HG02938 (cell line): ENCODE results near the gene MFN2.

Source experiments
- ATAC-seq: cut with Tn5 transposase; IDR thresholded peaks from one replicate; pipeline ENCODE4 v1.9.1; 2021; ENCODE audit warnings: mild to moderate bottlenecking, moderate library complexity; ENCODE audit not compliant: unreplicated experiment

Gene MFN2

GRCh38 chr1:11957897-11958296 lies 22.3 kb upstream of the MFN2 start:
- no peak for ATAC-seq

GRCh38 chr1:11960276-11960675 lies 20.0 kb upstream of the MFN2 start:
- no peak for ATAC-seq

DNA sequence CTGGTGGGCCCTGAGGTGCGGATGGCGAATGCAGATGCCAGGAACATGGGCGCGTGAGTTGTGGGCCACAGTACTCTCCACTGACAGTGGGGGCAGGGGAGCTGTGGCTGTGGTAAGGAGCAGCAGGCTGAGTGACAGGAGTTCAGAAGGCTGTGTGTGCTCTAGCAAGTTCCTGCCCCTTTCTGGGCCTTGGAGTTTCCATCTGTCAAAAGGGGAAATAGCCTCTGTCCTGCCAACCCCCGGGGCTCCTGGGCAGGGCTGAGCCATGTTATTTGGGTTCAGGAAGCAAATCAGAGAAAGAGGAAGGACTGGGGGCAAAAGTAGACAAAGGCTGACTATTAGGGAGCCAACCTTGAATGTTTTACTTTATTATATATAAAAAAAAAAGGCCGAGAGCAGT lies 19.5 kb upstream of the MFN2 start:
- ATAC-seq, result no peak

- no peak for ATAC-seq
Observed at GRCh38 chr1:11961230-11961629, 19.0 kb upstream of the MFN2 start.

DNA sequence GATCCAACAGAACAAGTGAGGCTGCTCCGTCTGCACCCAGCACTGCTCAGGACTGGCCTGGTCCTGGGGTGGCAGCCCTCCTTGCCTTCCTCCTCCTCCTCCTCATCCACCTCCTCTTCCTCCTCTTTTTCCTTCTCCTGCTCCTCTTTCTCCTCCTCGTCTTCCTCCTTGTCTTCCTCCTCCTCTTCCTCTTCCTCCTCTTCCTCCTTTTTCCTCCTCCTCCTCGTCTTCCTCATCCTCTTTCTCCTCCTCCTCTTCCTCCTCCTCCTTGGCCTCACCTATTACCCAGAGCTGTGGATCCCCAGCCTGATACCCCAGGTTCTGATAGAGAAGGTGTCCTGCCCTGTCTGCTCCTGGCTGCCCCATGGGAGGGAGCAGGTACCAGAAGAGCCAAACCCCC lies 16.6 kb upstream of the MFN2 start:
- ATAC-seq, result no peak

DNA sequence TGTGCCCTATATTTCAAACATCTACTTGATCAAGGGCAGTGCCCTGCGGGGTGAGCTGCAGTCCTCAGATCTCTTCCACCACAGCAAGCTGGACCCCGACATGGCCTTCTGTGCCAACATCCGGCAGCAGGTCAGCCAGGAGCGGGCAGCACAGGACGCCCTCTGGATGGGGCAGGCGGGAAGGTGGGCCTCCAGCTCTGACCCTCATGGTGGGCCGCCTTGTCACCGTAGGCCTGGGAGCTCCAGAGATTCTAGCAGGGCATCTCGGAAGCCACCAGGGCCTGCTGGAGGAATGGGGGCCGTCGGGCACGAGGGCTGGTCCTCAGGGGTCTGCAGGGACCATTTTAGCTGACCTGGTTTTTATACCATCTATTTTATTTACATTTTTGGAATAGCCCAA lies 15.6 kb upstream of the MFN2 start:
- ATAC-seq, result no peak

- ATAC-seq, result no peak
Observed at GRCh38 chr1:11967028-11967547, 13.2 kb upstream of the MFN2 start.

DNA sequence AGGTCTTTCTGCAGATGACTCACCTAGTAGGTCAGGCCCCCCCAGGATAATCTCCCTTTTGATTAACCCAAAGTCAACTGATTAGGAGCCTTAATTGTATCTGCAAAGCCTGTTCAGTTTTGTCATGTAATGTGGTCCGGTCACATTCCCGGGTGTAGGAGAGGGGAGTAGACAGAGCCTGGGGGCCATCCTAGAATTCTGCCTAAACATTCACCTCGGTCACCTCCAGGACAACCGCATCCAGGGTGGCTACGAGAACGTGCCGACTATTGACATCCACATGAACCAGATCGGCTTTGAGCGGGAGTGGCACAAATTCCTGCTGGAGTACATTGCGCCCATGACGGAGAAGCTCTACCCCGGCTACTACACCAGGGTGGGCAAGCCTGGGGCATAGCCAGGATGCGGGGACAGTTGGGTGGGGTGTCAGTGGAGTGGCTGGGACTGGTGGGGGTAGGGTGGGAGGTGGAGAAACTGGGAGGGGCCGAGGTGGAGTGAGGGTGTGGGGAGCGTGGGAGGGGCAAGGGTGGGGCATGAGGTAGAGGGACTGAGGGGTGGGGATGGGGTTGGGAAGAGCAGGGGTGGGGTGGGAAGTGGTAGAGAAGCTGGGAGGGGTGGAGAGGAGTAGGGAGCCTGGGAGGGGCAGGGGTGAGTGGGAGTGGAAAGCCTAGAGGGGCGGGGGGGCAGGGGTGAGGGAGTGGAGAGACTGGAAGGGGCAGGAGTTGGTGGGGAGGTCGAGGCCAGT lies 9.6 kb upstream of the MFN2 start:
- ATAC-seq, result no peak

- no peak for ATAC-seq
Observed at GRCh38 chr1:11977625-11978024, 2.6 kb upstream of the MFN2 start.

DNA sequence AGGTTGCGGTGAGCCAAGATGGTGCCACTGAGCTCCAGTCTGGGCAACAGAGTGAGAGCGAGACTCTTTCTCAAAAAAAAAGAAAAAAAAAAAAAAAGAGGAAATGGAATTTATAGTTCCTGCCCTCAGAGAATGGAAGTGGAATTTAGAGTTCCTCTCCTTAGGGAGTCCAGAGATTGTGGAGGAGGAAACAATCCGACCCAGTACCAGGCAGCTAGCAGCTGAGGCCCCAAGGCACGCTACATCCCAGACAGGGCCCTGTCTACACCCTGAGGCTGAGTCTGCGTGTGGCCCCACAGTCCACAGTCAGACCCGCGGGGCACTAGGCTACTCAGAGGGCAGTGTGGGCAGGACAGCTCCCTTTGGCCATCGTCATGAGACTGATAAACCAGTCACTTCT lies 1.9 kb upstream of the MFN2 start:
- no peak for ATAC-seq

- ATAC-seq, result no peak
Observed at GRCh38 chr1:11979028-11979850, 1.0 kb upstream of the MFN2 start.

GRCh38 chr1:11980676-11980972 lies 380 bp downstream of the MFN2 start:
- no peak for ATAC-seq

GRCh38 chr1:11981378-11982009 lies 1.2 kb downstream of the MFN2 start:
- ATAC-seq, result no peak

- ATAC-seq, result no peak
Observed at GRCh38 chr1:11982010-11982392, 1.8 kb downstream of the MFN2 start.

DNA sequence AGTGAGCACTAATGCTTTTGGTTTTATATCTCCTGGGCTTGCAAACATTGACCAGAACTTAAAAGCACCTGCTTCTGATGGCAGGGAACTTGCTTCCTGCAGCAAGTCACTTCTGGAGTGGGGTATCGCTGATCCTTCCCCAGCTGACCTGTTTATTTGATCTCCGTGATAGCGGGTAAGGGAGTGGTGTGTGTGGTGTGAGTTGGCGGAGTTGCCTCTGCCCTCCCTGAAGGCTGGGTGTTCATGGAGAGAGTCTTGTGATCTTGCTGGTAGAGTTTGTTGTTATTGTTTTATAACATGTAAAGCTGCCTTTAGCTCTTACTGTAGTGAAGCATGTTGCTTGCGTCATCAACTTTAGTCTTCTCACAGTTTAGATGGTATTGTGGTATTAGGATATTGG lies 3.9 kb downstream of the MFN2 start:
- ATAC-seq, result no peak

DNA sequence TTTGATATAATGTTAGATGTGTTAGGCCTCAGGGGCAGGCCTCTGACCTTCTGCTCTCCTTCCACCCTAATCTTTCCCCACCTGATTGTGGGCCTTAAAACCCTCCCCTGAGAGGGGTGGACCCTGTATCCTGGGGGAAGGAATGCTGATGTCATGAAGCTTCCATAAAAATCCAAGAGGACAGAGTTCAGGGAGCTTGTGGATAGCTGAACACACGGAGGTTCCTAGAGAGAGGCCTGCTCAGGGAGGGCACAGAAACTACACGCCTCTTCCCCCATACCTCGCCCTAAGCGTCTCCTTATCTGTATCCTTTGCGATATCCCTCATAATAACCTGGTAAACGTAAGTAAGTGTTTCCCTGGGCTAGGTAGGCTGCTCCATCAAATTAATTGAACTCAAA lies 4.3 kb downstream of the MFN2 start:
- ATAC-seq, result no peak

- no peak for ATAC-seq
Observed at GRCh38 chr1:11985171-11985570, 4.9 kb downstream of the MFN2 start.

GRCh38 chr1:11985851-11986250 lies 5.6 kb downstream of the MFN2 start:
- no peak for ATAC-seq

DNA sequence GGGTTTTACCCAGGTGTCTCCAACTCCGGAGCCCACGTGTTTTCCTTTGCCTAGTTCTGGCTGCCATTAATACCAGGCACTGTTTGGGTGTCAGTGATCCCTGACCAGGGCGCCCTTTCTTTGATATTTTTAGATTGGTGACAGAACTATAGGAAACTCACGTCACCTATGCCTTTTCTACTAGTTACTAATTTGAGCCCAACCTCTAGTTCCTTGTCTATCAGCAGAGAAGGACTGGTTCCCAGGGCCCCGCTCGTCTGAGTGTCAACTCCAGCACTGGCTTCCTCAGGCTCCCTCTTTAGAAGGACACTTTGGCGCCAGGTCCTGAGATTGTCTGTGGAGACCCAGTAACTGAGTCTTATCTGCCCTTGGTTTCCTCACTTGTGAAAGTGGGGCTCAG lies 9.4 kb downstream of the MFN2 start:
- ATAC-seq, result no peak

DNA sequence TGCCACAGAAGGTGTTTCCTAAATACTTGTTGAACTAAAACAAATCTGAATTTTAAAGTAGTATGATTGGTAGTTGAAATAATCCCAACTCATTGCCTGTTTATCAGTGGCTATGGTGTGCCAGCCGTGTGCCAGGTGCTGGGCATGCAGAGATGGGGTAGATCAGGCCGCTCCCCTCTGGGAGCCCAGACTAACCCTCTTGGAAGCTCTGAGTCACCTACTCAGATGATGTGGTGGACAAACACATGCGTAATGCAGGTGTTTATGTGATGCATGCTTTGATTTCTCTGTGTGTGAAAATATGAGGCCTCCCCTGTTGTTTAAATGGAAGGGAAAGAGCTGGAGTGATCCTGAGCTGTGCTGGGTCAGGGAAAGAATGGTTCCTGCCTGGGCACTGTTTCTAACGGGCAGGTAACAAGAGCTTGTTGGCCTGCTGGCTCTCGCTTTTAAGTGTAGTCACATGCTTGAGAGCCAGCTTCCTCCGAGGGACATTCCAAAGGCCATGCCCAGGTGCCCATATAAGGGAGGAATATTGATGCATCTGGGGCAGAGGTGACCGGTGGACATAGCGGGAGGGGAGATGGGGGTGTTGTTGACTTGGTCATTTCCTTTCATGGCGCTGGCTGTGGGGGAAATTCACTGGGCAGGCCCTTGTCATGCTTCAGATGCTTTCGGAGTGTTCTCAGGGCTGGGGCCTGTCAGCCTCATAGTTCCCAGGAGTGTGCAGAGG lies 10.2 kb downstream of the MFN2 start:
- ATAC-seq, result no peak

DNA sequence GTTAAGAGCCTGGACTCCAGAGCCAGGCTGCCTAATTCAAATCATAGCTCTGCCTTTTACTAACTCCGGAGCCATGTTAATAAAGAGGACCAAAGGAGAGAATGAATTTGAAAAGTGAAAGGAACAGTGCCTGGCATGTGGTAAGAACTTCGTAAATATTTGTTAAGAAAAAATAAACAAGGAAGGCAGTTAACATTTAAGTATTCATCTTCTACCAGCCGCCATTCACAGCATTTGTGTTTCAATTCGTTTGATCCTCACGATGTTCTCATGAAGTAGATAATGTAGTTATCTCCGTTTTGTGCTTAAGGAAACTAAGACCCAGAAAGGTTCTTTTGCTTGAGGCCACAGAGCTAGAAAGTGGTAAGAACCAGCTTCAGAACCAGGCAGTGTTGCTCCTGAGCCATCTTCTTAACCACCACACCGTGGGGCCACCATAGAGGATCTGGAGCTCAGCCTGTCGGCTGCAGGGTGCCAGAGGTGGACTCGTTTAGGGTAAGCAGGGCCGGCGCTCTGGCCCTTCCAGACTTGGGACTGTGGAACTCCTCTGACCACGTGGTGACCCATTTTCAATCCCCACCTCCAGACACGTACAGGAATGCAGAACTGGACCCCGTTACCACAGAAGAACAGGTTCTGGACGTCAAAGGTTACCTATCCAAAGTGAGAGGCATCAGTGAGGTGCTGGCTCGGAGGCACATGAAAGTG lies 11.9 kb downstream of the MFN2 start:
- ATAC-seq, result no peak
